Smooth muscle cell of the umbilical artery (primary cell): ENCODE results near the gene CATSPER2. TPM values are rescaled to one million over a fixed set of nuclear protein-coding genes. Genes with fewer than 3 reads are reported as not detected.

ENCODE experiments used
- total RNA-seq: library from RNA; depleted of rRNA; stranded (reverse); fragments of >200 nt; gene quantifications from 2 replicates; pipeline ENCODE4 v1.2.3, GENCODE V29; 2014

The CATSPER2 gene
- 0.89 and 9.6 TPM in 2 replicates for total RNA-seq

GRCh38 chr15:43648649-43649429 is at the start of gene CATSPER2:
CATSPER2 (minus strand) TSS chr15:43648844; CDS start chr15:43648061, 783 bp downstream.

GRCh38 chr15:43693148-43694022 is 44.7 kb upstream of the CATSPER2 start, which contains the start of gene CKMT1A:
CKMT1A (plus strand) TSS chr15:43693859; CDS start chr15:43694051, 192 bp downstream.

GRCh38 chr15:43618700-43619099 is 29.9 kb downstream of the CATSPER2 start, which contains the start of gene STRC:
STRC (minus strand) TSS chr15:43618800; CDS start chr15:43618722, 78 bp downstream.

GRCh38 chr15:43593328-43594190 is 55.1 kb downstream of the CATSPER2 start, which contains the start of gene CKMT1B:
CKMT1B (plus strand) TSS chr15:43594027; CDS start chr15:43594219, 192 bp downstream.

GRCh38 chr15:43589778-43590466 is 58.7 kb downstream of the CATSPER2 start, which contains the start of gene PPIP5K1:
PPIP5K1 (minus strand) TSS chr15:43590208; CDS start chr15:43584504, 5,704 bp downstream.

Other genes with a start within 250 kb of the CATSPER2 start
- gene TP53BP1, start 155.7 kb downstream of the CATSPER2 start, total RNA-seq = 106 and 141 TPM in 2 replicates
- 60.0 and 132 TPM in 2 replicates for gene MAP1A, start 131.2 kb downstream of the CATSPER2 start, total RNA-seq
- 20.8 and 81.9 TPM in 2 replicates for gene PPIP5K1, start 58.6 kb downstream of the CATSPER2 start, total RNA-seq
- not detected in 2 replicates for gene CKMT1B, start 54.8 kb downstream of the CATSPER2 start, total RNA-seq
- gene STRC, start 30.0 kb downstream of the CATSPER2 start, total RNA-seq = 0.09 and 0.30 TPM in 2 replicates
- not detected in 2 replicates for gene CKMT1A, start 45.0 kb upstream of the CATSPER2 start, total RNA-seq
- 529 and 690 TPM in 2 replicates for gene PDIA3, start 97.6 kb upstream of the CATSPER2 start, total RNA-seq
- 1.7 and 2.7 TPM in 2 replicates for gene ELL3, start 128.1 kb upstream of the CATSPER2 start, total RNA-seq
- gene SERF2, start 143.5 kb upstream of the CATSPER2 start, total RNA-seq = 844 and 1,099 TPM in 2 replicates
- gene SERINC4, start 151.4 kb upstream of the CATSPER2 start, total RNA-seq = not detected in 2 replicates
- 4.8 and 5.8 TPM in 2 replicates for gene HYPK, start 151.8 kb upstream of the CATSPER2 start, total RNA-seq
- gene MFAP1, start 175.8 kb upstream of the CATSPER2 start, total RNA-seq = 27.9 and 31.5 TPM in 2 replicates
- 3.0 and 11.5 TPM in 2 replicates for gene WDR76, start 178.2 kb upstream of the CATSPER2 start, total RNA-seq